ENCODE measurements around the gene UBR3. TPM values are rescaled to one million over a fixed set of nuclear protein-coding genes. Genes with fewer than 3 reads are reported as not detected.

Gene UBR3
- total RNA-seq, 1 experiment from 2014 or later = 21.9 TPM

DNA sequence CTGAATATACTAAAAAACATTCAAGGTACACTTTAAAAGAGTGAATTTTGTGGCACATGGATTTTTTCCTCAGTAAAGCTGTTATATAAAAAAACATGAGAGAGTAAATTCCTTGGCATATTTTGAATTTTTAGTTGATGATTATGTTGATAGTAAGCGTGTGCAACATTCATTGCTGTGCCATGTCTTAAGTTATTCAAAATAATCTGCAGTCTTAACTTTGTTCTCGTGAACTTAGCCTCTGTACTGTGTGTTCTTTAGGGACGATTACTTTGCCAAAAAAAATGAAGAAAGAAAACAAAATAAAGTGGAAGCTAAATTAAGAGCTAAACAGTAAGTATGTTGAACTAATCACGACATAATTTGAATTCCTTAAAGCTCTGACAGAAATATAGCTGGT lies 19.0 kb upstream of the UBR3 start:
- Histone ChIP-seq H3K79me1 (ENCODE audit: insufficient read depth, low read depth, low read length, poor library complexity, severe bottlenecking) (peaks cover 12% of the 10 kb centered on the region), H3K4me1 (ENCODE audit: insufficient read depth, low read length) (no peaks in the 10 kb centered on the region), H3K27me3 (ENCODE audit: insufficient read depth, low read length) (no peaks in the 10 kb centered on the region), H3K56ac (ENCODE audit: insufficient read length, low read depth, low read length) (no peak overlapping the region), H2BK5ac (ENCODE audit: insufficient read length, low read length) (no peak overlapping the region), H2BK20ac (ENCODE audit: low read depth, low read length, poor library complexity, severe bottlenecking) (no peak overlapping the region), H3T11ph (ENCODE audit: low read length) (no peak overlapping the region), H3K23me2 (ENCODE audit: insufficient read length, low read depth, low read length, poor library complexity, severe bottlenecking) (no peaks in the 10 kb centered on the region), H4K20me1 (ENCODE audit: control insufficient read depth, insufficient read depth, insufficient read length) (no peaks in the 10 kb centered on the region), H2AK5ac (ENCODE audit: insufficient read length, low read length) (no peak overlapping the region), H3K4me2 (ENCODE audit: insufficient read depth, insufficient read length, low read length) (no peak overlapping the region), H4K8ac (replicated peaks; ENCODE audit: insufficient read length, low read depth, low read length) (no peak overlapping the region), H2BK15ac (ENCODE audit: low read depth, low read length) (no peak overlapping the region), H3K27ac (ENCODE audit: insufficient read length, low read depth, low read length) (no peak overlapping the region), H4K5ac (ENCODE audit: insufficient read length, low read depth, low read length) (no peak overlapping the region), H3K4ac (ENCODE audit: low read depth, low read length) (no peak overlapping the region), H4K91ac (ENCODE audit: insufficient read length, low read depth, low read length) (no peak overlapping the region), H2BK120ac (ENCODE audit: low read depth, low read length, poor library complexity, severe bottlenecking) (no peak overlapping the region), H3K14ac (ENCODE audit: insufficient read depth, low read length) (no peak overlapping the region), H3K18ac (ENCODE audit: insufficient read length, low read depth, low read length) (no peak overlapping the region), H3K23ac (ENCODE audit: insufficient read length, low read depth, low read length) (no peak overlapping the region), H3K79me2 (ENCODE audit: insufficient read depth, low read length) (no peaks in the 10 kb centered on the region; the same call in 1 of the 2 replicates), H3K9me3 (ENCODE audit: control insufficient read depth, low read depth, low read length) (no peaks in the 10 kb centered on the region), H2AFZ (ENCODE audit: low read length) (no peak overlapping the region), H2BK12ac (ENCODE audit: insufficient read length, low read depth, low read length) (no peak overlapping the region), H3K9ac (ENCODE audit: extremely low read depth, insufficient read length, low read length) (no peak overlapping the region)
- Mint-ChIP-seq H3K27me3 (ENCODE audit: low read depth) (no peaks in the 10 kb centered on the region), H3K4me1 (peaks cover 12 to 13% of the 10 kb centered on the region in 2 experiments), H3K9me3 (no peaks in the 10 kb centered on the region), H3K4me3 (no peak overlapping the region), H3K36me3 (ENCODE audit: insufficient read depth in 1 of 3, low read depth in 3 of 3) (peaks cover 55 to 85% (median 77%) of the 10 kb centered on the region in 3 experiments), H3K27ac (no peak overlapping the region)
- TF ChIP-seq, protein P1, sequence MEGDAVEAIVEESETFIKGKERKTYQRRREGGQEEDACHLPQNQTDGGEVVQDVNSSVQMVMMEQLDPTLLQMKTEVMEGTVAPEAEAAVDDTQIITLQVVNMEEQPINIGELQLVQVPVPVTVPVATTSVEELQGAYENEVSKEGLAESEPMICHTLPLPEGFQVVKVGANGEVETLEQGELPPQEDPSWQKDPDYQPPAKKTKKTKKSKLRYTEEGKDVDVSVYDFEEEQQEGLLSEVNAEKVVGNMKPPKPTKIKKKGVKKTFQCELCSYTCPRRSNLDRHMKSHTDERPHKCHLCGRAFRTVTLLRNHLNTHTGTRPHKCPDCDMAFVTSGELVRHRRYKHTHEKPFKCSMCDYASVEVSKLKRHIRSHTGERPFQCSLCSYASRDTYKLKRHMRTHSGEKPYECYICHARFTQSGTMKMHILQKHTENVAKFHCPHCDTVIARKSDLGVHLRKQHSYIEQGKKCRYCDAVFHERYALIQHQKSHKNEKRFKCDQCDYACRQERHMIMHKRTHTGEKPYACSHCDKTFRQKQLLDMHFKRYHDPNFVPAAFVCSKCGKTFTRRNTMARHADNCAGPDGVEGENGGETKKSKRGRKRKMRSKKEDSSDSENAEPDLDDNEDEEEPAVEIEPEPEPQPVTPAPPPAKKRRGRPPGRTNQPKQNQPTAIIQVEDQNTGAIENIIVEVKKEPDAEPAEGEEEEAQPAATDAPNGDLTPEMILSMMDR (conservative IDR thresholded peaks at IDR 0.05) = no peak
- WGBS (ENCODE audit: extremely low coverage, insufficient read length, low lambda C conversion rate) = 100% methylated on average over 1 of the region's 4 CpGs
- DNase-seq = no peak

All from H9 (cell line).